ENCODE results near the gene SLC12A4.
"Not testable (repeated sequence)": the region's sequence is repeated elsewhere in the genome, so short reads cannot be mapped to it uniquely, and the experiment has no call there.

Gene SLC12A4

GRCh38 chr16:68003031-68003430, 34.6 kb upstream of the SLC12A4 start:
- in situ Hi-C loops (cut with MboI; ENCODE audit: low sequenced_read_pairs, unreplicated experiment): no loop called here
- DNase-seq (ENCODE audit: low spot score): no peak
- no peak for TF ChIP-seq CTCF (IDR thresholded peaks at IDR 0.05; ENCODE audit: borderline replicate concordance, control extremely low read depth, extremely low read depth, insufficient read depth, missing control alignments)

GRCh38 chr16:68000450-68000849, 32.0 kb upstream of the SLC12A4 start:
- no peak for DNase-seq (ENCODE audit: low spot score)
- no peak for TF ChIP-seq CTCF (IDR thresholded peaks at IDR 0.05; ENCODE audit: borderline replicate concordance, control extremely low read depth, extremely low read depth, insufficient read depth, missing control alignments)
- in situ Hi-C loops (cut with MboI; ENCODE audit: low sequenced_read_pairs, unreplicated experiment): no loop called here

GRCh38 chr16:67999985-68000384, 31.5 kb upstream of the SLC12A4 start:
- peak; percentile 25 for DNase-seq (ENCODE audit: low spot score)
- in situ Hi-C loops (cut with MboI; ENCODE audit: low sequenced_read_pairs, unreplicated experiment): no loop called here
- no peak for TF ChIP-seq CTCF (IDR thresholded peaks at IDR 0.05; ENCODE audit: borderline replicate concordance, control extremely low read depth, extremely low read depth, insufficient read depth, missing control alignments)

- peak; percentile 32 for DNase-seq (ENCODE audit: low spot score)
- in situ Hi-C loops (cut with MboI; ENCODE audit: low sequenced_read_pairs, unreplicated experiment): not testable (repeated sequence)
Measured at GRCh38 chr16:67998779-67999688, 30.6 kb upstream of the SLC12A4 start, which contains the start of gene DPEP2. Gene DPEP2, minus strand, starts transcription at chr16:67999484. Its CDS starts 6,272 bp downstream, at chr16:67993212.

GRCh38 chr16:67998231-67998778, 29.9 kb upstream of the SLC12A4 start:
- in situ Hi-C loops (cut with MboI; ENCODE audit: low sequenced_read_pairs, unreplicated experiment); DNase-seq (ENCODE audit: low spot score): not testable (repeated sequence)

GRCh38 chr16:67996666-67997065, 28.2 kb upstream of the SLC12A4 start:
- no peak for DNase-seq (ENCODE audit: low spot score)
- no peak for TF ChIP-seq CTCF (IDR thresholded peaks at IDR 0.05; ENCODE audit: borderline replicate concordance, control extremely low read depth, extremely low read depth, insufficient read depth, missing control alignments)
- in situ Hi-C loops (cut with MboI; ENCODE audit: low sequenced_read_pairs, unreplicated experiment): no loop called here

- no peak for TF ChIP-seq CTCF (IDR thresholded peaks at IDR 0.05; ENCODE audit: borderline replicate concordance, control extremely low read depth, extremely low read depth, insufficient read depth, missing control alignments)
- DNase-seq (ENCODE audit: low spot score): peak; percentile 43
- in situ Hi-C loops (cut with MboI; ENCODE audit: low sequenced_read_pairs, unreplicated experiment): no loop called here
Measured at GRCh38 chr16:67995423-67995822, 27.0 kb upstream of the SLC12A4 start.

GRCh38 chr16:67994040-67994408, 25.6 kb upstream of the SLC12A4 start:
- in situ Hi-C loops (cut with MboI; ENCODE audit: low sequenced_read_pairs, unreplicated experiment); DNase-seq (ENCODE audit: low spot score): not testable (repeated sequence)
